ENCODE data around the gene CCN2.

CCN2 gene, protein sequence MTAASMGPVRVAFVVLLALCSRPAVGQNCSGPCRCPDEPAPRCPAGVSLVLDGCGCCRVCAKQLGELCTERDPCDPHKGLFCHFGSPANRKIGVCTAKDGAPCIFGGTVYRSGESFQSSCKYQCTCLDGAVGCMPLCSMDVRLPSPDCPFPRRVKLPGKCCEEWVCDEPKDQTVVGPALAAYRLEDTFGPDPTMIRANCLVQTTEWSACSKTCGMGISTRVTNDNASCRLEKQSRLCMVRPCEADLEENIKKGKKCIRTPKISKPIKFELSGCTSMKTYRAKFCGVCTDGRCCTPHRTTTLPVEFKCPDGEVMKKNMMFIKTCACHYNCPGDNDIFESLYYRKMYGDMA

DNA sequence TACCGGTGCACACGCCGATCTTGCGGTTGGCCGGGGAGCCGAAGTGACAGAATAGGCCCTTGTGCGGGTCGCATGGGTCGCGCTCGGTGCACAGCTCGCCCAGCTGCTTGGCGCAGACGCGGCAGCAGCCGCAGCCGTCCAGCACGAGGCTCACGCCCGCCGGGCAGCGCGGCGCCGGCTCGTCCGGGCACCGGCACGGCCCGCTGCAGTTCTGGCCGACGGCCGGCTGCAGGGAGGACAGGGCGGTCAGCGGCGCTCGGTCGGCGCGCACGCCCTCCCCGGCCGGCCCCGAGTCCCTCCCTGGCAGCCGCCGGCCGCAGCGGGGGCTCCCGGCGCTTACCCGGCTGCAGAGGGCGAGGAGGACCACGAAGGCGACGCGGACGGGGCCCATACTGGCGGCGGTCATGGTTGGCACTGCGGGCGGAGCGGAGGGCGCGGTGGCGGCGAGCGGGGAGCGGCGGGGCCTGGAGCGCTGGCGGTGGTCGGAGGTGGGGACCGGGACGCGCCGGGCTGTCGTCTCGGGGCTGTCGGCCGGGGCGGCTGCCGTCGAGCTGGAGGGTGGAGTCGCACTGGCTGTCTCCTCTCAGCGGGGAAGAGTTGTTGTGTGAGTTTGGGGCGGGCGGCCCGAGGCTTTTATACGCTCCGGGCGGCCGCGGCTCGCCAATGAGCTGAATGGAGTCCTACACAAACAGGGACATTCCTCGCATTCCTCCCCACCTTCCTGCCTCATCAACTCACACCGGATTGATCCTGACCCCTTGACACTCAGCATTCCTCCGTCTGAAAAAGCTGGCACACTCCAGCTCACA is at the start of gene CCN2:
CCN2 (minus strand) TSS at position 606 of the 809 bp plus-strand sequence; CDS start at position 406, 200 bp downstream.
- FAIRE-seq, result peak; percentile 58
- DNase-seq (ENCODE audit: low spot score), result peak; percentile 95

DNA sequence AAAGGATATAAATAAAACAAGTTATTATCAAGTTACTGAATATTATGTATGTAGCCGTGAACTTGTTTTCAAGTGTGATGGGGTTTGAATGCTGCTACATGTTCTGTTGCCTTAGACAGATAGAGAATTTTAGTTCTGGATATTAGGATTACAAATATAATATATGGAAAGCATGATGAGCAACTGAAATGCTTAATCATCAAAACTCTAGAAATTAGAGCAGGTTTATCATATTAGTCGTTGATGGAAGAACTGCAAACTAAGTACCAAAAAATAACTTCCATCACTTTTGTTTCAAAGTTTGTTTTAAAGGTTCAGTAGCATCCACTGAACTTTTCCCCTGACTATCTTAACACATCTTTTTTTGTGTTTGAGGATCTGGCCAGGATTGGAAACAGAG is 49.1 kb upstream of the CCN2 start:
- no peak for DNase-seq (ENCODE audit: low spot score)
- no peak for FAIRE-seq

DNA sequence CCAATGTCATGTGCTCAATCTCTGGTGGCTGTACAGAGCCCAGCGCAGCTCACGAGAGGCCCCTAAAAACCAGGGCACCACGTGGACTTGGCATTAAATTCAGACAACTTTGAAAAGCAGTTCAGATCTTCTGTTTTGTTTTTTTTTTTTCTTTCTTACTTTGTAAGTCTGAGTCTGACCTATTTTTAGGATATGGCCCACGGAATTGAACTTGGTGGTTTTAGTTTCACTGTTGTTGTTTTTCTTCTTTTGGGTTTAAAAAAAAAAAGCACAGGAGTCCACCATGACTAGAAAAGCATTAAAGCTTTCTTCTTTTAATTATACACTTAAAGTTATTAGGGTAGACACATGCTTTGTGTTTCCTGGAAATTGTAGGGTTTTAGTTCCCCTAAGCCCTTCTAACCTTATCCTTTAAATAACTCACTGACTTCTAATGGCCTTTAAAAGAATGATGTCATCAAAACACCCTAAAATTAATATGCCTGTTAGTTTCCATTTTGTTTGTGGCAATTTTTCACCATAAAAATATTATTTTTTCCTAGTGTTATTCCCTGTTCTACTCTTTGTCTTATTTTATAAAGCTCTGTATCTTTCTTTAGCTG is 48.5 kb upstream of the CCN2 start:
- no peak for DNase-seq (ENCODE audit: low spot score)
- FAIRE-seq, result no peak

DNA sequence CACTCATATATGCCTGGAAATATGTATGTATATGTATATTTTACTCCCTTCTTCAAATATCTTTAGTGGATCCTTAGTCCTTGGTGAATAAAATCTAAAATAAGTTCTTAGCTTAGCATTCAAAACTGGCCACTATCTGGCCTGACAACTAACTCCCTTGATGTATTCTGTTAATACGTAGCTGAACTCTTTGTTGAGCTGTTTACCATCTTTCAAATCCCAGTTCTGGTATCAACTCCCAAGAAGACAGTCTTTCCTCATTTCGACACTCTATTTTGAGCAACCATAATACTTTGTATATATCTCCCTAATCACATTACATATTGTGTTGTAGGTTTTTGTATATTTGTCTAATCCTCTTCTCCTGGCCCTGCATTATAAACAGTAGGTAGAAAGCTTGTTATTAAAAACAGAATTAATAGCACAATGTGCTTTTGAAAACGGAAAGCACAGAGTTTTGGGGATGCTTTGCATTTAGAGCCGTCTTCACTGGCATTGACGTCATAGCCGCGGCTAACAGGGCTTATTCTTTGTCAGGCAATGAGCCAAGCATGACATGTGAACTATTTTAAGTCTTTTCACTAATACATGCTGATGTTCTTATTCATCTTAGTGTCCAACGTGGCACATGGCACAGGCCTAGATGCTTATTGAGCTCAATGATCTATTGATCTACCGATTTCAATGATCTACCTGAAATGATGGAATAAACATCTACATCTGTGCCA is 47.2 kb upstream of the CCN2 start:
- DNase-seq (ENCODE audit: low spot score) (no peak), FAIRE-seq (no peak)

DNA sequence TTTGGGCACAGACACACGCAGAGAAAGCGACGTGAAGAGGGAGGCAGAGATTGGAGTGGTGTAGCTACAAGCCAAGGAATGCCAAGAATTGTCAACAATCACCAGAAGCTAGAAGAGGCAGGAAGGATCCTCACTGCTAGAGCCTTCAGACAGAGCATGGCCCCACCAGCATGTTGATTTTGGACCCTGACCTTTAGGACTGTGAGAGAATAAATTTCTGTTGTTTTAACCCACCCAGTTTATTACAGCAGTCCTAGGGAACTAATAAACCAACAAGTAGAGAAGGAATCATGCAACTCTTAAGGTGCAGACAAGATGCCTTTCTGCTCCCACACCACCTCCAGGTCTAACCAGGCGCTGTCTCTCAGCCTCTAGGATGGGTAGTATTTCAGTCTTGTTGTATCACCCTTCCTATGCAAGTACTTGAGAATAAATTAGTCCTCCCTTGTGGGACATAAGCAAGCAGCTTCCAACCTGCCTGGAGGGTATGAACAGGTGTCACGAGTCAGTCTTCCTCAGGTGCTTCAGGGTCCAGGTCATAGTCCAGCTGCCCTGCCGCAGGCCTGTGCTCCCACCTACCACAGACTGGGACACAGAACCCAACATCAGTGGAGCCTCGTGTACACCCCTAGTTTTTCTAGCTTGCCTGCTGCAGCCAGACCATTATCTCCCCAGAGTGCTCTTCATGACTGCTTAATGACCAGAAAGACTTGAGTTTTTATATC is 46.4 kb upstream of the CCN2 start:
- DNase-seq (ENCODE audit: low spot score) (no peak), FAIRE-seq (no peak)

DNA sequence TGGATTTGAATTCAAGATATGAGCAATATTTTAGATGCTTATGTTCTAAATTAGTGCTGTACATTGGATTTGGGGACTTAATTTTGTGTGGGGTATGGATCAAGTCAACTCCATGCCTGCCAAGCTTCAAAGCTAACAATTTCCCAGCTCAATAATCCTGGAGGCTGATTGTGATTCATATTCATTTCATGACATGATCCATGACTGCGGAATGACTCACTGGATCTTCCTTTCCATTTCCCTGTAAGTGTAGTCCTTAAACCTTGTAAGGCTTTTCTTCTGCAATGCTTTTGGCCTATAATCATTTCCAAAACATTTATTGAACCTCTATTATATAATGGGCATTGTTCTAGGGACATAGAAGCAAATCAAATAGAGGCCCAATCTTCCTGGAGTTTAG is 44.7 kb upstream of the CCN2 start:
- FAIRE-seq (no peak), DNase-seq (ENCODE audit: low spot score) (peak; percentile 70)

DNA sequence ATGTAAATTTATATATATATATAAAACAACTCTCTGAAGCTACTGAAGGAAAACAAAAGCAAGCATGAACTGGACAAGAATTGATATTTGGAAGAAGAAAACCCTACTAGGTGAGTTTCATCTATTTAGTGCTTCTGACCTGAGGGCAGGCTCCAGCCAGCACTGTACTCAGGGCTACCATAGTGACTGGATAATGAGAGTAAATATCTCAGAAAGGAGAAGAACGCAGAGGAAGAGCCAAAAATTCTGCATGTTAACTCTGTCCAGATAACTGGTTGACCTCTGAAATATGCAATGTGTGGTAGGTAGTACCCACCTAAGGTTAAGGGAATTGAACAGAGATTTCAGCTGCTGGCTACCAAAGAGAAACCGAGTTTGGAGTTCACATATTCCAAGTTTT is 41.4 kb upstream of the CCN2 start:
- DNase-seq (ENCODE audit: low spot score), result no peak
- no peak for FAIRE-seq

DNA sequence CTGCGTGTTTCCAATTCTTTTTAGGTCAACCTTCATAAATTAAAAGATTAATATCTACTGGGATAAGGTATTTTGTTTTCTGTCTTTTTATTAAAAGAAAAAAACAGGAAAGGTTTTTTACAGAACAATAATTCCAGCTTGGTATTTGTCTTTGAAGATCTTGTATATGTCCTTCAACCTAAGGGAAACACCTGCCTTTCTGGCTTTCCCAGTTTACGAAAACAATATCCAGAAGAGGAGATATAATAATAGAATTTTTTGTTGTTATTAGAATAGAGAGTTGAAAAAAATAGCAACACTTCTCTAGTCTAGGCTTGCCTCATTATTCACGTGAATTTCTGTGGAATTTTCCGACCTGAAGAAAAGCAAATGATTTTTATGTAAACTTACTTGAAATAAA is 37.9 kb upstream of the CCN2 start:
- FAIRE-seq (no peak), DNase-seq (ENCODE audit: low spot score) (no peak)

DNA sequence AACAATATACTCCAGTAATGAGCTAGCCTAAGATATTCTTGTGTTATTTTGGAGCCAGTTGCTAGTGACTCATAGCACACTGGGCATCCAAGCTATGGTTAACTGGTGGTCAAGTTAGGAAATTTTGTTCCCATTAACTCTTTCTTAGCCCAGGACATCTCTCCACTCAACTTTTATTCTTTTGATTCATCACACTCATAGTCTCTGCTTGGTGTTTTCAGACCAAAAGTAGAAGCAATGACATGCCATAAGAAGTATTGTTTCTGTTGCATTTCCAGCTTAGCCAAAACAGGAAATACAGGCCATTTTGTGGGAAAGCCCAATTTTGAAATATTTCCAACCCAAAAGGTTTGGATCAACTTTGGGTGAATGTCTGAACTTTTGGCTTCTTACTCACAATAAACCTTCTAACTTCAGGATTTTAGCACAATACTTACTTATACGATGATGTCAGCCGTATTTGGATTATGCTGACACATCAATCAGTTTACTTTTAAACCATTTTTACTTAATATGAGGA is 31.6 kb upstream of the CCN2 start:
- no peak for FAIRE-seq
- DNase-seq (ENCODE audit: low spot score), result peak; percentile 24

DNA sequence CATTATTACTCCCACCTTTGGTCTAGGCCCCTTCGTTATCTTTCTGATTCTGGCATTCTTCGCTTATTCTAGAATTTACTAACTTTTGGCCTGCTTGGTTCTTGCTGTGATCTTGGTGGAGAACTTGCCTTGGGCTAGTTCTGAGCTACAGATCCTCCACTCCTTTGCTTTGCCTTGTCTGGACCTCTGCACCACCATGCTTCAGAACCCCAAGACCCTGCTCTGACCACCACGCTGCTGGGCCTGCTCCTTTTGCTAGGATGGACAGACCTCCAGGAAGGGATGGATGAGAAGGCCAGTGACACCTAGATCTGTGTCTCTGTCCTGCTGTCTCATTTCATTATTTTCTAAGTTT is 30.4 kb upstream of the CCN2 start:
- DNase-seq (ENCODE audit: low spot score), result no peak
- FAIRE-seq, result no peak

DNA sequence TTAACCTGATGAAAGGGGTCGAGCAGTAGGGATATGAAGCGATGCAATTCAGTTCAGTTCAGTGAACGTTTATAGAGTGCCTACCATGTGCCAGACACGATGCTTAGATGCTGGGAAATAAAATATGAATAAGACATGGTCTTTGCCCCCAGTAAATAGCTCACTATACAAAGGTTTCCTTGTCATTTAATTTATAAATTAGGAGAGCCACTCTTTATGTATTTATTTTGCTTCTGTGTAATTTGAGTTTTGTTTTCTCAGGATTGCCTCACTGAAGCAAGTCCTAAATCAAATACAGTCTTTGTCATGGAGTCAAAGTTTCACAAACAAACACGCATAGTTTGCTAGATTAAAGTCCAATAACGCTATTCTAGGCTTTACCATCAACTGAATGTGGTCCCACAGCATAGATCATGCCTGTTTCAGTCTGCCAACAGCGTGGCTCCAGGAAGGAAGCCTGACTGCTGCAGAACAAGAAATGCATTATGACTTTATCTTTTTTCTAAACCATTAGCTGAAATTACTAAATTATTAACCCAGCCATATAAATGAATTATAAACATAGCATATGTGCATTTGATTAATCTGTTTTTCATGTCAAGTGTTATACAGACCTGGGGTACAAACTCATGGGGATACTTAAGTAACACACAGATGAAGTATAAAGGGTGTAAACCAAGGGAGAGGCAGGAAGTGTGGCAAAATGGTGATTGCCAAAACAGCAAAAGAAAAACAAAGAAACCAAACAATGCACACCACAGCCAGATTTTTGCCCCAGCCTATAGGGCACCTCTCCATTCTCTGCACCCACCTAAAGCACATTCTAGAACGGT is 29.8 kb upstream of the CCN2 start:
- DNase-seq (ENCODE audit: low spot score), result no peak
- FAIRE-seq, result no peak

DNA sequence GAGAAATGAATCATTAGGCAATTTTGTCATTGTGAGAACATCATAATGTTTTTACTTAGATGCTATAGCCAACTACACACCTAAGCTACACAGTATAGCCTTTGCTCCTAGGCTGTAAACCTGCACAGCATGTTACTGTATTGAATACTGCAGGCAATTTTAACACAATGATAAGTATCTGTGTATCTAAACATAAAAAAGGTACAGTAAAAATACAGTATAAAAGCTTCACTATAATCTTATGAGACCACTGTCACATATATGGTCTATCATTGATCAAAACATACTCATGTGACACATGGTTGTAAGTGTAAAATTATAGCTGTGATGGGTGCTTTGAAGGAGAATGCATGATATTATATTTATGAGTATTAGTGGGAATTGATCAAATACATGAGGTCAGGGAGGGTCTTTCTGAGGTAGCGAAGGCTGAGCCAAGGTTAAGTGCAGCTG is 29.2 kb upstream of the CCN2 start:
- FAIRE-seq, result peak; percentile 5
- DNase-seq (ENCODE audit: low spot score), result no peak

DNA sequence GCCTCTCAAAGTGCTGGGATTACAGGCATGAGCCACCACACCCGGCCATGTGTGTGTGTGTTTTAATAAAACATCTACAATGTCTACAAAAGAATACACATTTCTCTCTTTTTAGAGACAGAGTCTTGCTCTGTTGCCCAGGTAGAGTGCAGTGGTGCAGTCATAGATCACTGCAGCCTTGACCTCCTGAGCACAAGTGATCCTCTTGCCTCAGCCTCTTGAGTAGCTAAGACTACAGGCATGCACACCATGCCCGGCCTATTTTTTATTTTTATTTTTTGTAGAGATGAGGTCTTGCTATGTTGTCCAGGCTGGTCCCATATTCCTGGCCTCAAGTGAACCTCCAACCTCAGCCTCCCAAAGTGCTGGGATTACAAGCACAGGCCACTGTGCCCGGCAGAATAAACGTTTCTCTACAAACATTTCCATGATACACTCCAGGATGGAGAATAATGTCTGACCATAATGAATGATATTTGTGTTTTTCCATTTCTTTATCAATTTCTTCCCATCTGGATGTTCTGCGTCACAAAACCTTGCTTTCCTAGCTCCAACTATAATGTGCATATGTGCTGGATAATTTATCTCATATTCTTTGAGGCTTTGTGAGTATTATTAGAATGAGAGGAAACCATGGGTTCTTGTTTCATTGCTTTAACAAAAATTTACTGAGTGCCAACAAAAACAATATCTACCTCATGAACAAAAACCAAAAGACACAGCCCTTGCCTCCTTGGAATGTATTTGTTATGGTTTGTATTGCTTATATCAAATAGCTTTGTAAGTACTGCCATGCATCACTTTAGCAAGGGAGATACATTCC is 28.6 kb upstream of the CCN2 start:
- DNase-seq (ENCODE audit: low spot score), result no peak
- no peak for FAIRE-seq

DNA sequence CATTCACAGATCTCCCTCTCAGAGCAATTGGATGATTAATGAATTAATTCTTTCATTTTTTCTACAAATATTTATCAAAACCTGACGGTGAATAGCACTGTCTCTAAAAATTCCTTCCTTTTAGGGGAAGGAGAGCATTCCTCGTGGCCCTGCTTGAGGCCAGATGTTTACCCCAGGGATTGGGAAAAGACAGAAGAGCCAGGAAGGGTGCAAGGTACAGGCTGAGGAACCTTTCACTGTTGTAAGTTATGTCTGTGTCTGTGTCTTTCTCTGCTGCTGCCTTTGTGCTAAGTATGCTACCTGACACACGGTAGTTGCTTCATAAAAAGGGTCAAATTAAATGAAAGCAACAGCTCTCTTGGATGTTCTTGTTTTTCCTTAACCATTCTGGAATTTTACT is 27.4 kb upstream of the CCN2 start:
- DNase-seq (ENCODE audit: low spot score), result no peak
- no peak for FAIRE-seq

DNA sequence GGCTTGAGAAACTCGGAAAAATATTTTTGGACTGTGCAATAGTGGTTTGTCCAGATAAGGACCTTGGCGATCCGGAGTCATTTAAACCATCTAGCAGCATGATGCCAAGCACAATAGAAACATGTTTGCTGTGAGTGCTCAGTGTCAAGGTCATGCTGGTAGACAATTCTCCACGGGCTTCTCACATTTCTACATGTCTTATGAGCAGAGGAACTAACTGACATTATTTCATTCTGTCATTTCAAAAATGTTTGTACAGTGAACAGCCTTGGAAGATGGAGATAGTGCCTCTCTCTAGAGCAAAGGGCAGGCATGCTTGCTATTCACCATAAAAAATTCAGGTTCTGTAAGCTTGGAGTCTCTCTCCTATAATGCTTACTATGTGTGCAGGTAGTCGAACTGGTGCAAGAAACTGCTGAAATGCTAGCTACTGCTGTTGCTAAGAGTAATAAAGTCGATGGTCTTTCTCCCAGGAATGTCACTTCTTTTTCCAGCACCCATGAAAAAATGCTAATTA is 25.4 kb upstream of the CCN2 start:
- FAIRE-seq (no peak), DNase-seq (ENCODE audit: low spot score) (no peak)

DNA sequence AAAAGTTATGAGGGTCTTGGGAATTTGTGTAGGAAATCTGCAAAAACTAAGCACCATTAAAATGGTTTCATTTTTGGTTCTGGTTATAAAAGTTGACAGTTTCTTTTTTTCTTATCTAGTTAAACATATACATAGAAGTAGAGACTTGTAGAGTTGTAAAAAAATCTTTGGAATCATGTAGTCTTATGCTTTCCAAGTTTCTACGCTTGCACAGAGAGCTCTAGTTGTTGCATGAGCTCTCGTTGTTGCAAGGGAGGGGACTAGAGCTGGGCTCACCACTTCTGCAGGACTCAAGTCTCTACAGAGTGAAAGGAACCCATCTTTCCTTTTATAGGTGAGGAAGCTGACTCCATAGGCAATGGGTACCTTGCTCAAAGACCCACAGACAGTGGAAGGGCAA is 21.6 kb upstream of the CCN2 start:
- no peak for FAIRE-seq

DNA sequence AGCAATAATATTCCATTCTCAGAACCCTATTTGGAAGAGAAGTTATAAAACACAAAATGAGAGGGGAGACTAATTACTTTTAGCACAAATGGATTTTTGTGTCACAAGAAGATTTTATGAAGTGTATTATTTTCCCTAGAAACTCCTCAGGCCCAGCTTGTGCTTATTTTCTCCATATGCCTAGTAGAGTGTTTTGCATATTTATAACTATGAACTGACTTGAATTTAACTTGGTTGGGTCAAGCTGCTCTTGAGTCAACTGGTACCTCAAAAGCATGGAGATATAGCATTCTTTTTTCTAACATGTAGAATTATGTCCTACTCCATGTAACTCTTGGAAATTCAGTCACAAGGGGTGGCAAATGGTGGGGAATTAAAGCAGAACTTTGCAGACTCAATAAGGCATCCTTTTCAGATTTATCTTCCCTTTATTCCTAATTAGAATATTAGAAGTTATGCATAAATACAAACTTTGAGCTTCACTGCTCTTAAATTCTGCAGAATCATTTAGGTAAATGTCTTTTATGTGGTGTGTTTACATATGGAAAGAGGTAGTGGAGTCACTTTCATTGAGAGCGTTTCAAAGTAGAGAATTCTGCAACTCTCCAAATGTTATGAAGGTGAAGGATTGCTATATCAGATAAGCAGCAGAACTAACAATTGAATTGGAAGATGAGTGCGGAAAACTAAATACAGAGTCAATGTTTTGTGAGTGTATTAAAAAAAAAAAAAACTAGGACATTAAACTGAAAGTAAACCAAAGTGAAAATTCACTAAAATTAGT is 19.1 kb upstream of the CCN2 start:
- FAIRE-seq (no peak), DNase-seq (ENCODE audit: low spot score) (no peak)

More for the DNA sequence above, 21.6 kb upstream of the CCN2 start:
- no peak for DNase-seq (ENCODE audit: low spot score)

DNA sequence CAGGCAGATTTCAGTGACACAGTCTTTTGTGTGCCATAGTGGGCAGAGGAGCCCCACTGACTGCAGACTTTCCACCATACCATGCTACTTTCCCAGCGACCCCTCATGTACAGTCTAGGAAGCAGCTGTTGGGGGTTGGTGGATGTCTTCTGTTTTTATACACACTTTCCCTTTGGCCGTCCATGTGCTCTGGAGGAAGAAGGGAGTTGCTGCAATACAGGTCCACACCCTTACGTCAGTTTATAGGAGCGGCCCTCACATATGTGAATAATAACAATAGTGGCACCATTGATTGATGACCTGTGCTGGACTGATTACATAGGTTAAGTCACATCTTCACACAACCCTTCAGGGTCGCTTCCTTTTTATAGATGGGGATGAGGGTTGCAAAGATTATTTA is 17.5 kb upstream of the CCN2 start:
- FAIRE-seq, result no peak
- DNase-seq (ENCODE audit: low spot score), result no peak
